Skeletal muscle tissue (tissue), 4 donors: ENCODE measurements around the gene MLLT6. TPM values are rescaled to one million over a fixed set of nuclear protein-coding genes. Genes with fewer than 3 reads are reported as not detected.
A peak's percentile ranks its signal among the peaks of the same experiment; 100 is the strongest.

Experiments
- H3K27ac ChIP-seq: one replicate; pipeline ENCODE4 v1.7.0; 2013; ENCODE audit warnings: mild to moderate bottlenecking, low read depth, low read length, inconsistent platforms
- H3K27me3 ChIP-seq, 3 donors: one replicate each; pipeline ENCODE4 v1.7.0; 2013; ENCODE audit warnings: low read length in 3 of 3; ENCODE audit not compliant: control insufficient read depth in 3 of 3, insufficient read depth in 3 of 3
- H3K36me3 ChIP-seq, 3 donors: one replicate each; pipeline ENCODE4 v1.7.0; 2013; ENCODE audit warnings: low read length in 3 of 3; ENCODE audit not compliant: control insufficient read depth in 3 of 3, insufficient read depth in 3 of 3
- H3K4me1 ChIP-seq, 3 donors: one replicate each; pipeline ENCODE4 v1.7.0; 2013; ENCODE audit warnings: low read length in 3 of 3, mild to moderate bottlenecking in 3 of 3; ENCODE audit not compliant: control insufficient read depth in 3 of 3, insufficient read depth in 3 of 3
- H3K4me3 ChIP-seq, 3 donors: one replicate each; pipeline ENCODE4 v1.7.0; 2013; ENCODE audit warnings: low read length in 3 of 3
- H3K9ac ChIP-seq, 3 donors: one replicate each; pipeline ENCODE4 v1.7.0; 2013; ENCODE audit warnings: low read length in 3 of 3, mild to moderate bottlenecking in 3 of 3, moderate library complexity in 2 of 3, low read depth in 1 of 3
- H3K9me3 ChIP-seq, 3 donors: one replicate each; pipeline ENCODE4 v1.7.0; 2013; ENCODE audit warnings: low read length in 3 of 3; ENCODE audit not compliant: control insufficient read depth in 3 of 3
- total RNA-seq: library from RNA; depleted of rRNA; stranded (reverse); fragments of >200 nt; gene quantifications from one replicate; pipeline ENCODE4 v1.2.3, GENCODE V29; 2014
- donor health status: Osteomylitis.

MLLT6 gene
- total RNA-seq, 1 donor from 2014 or later = 16.2 TPM

- Histone ChIP-seq H3K36me3 (peaks cover 71 to 77% (median 73%) of the 10 kb centered on the region in 3 donors), H3K27ac (no peak overlapping the region), H3K27me3 (no peaks in the 10 kb centered on the region), H3K4me3 (no peak overlapping the region), H3K4me1 (peaks cover 18 to 30% (median 23%) of the 10 kb centered on the region in 3 donors), H3K9me3 (no peaks in the 10 kb centered on the region), H3K9ac (no peak overlapping the region)
Observed at GRCh38 chr17:38715216-38715943, 10.3 kb downstream of the MLLT6 start.

- Histone ChIP-seq H3K27ac (no peak overlapping the region), H3K4me1 (peaks cover 8 to 19% (median 12%) of the 10 kb centered on the region in 3 donors), H3K9ac (no peak overlapping the region), H3K27me3 (no peaks in the 10 kb centered on the region), H3K9me3 (no peaks in the 10 kb centered on the region), H3K36me3 (peaks cover 80 to 83% (median 82%) of the 10 kb centered on the region in 3 donors), H3K4me3 (no peak overlapping the region)
Observed at GRCh38 chr17:38716368-38717005, 11.4 kb downstream of the MLLT6 start.

- H3K4me3 ChIP-seq = no peak overlapping the region
- H3K36me3 ChIP-seq = peaks cover 77 to 82% (median 80%) of the 10 kb centered on the region in 3 donors
- H3K27ac ChIP-seq = no peak overlapping the region
- no peak overlapping the region for H3K9ac ChIP-seq
- H3K27me3 ChIP-seq = no peaks in the 10 kb centered on the region
- peaks cover under 1 to 12% (median 5%) of the 10 kb centered on the region in 3 donors for H3K4me1 ChIP-seq
- no peaks in the 10 kb centered on the region for H3K9me3 ChIP-seq
Observed at GRCh38 chr17:38717139-38717745, 12.2 kb downstream of the MLLT6 start.

- H3K9ac ChIP-seq = no peak overlapping the region
- no peaks in the 10 kb centered on the region for H3K9me3 ChIP-seq
- H3K4me1 ChIP-seq = no peaks in the 10 kb centered on the region
- H3K36me3 ChIP-seq = peaks cover 65 to 69% (median 66%) of the 10 kb centered on the region in 3 donors
- no peaks in the 10 kb centered on the region for H3K27me3 ChIP-seq
- no peak overlapping the region for H3K4me3 ChIP-seq
- H3K27ac ChIP-seq = no peak overlapping the region
Observed at GRCh38 chr17:38719289-38719942, 14.3 kb downstream of the MLLT6 start.

- H3K4me1 ChIP-seq = no peaks in the 10 kb centered on the region
- H3K9me3 ChIP-seq = no peaks in the 10 kb centered on the region
- no peak overlapping the region for H3K9ac ChIP-seq
- H3K4me3 ChIP-seq = no peak overlapping the region
- H3K27me3 ChIP-seq = no peaks in the 10 kb centered on the region
- no peak overlapping the region for H3K27ac ChIP-seq
- H3K36me3 ChIP-seq = peaks cover 62 to 69% (median 65%) of the 10 kb centered on the region in 3 donors
Observed at GRCh38 chr17:38719943-38720641, 15.0 kb downstream of the MLLT6 start.

- peaks cover 56 to 61% (median 60%) of the 10 kb centered on the region in 3 donors for H3K36me3 ChIP-seq
Observed at GRCh38 chr17:38720941-38721340, 15.9 kb downstream of the MLLT6 start.

GRCh38 chr17:38721802-38722201 lies 16.7 kb downstream of the MLLT6 start:
- H3K4me3 ChIP-seq = no peak overlapping the region
- H3K27ac ChIP-seq = no peak overlapping the region
- H3K9ac ChIP-seq = no peak overlapping the region
- peaks cover 51 to 54% (median 51%) of the 10 kb centered on the region in 3 donors for H3K36me3 ChIP-seq
- H3K27me3 ChIP-seq = no peaks in the 10 kb centered on the region
- H3K9me3 ChIP-seq = no peaks in the 10 kb centered on the region
- H3K4me1 ChIP-seq = no peaks in the 10 kb centered on the region

More at GRCh38 chr17:38720941-38721340, 15.9 kb downstream of the MLLT6 start:
- Histone ChIP-seq H3K4me3 (no peak overlapping the region), H3K9ac (no peak overlapping the region), H3K9me3 (no peaks in the 10 kb centered on the region), H3K27ac (no peak overlapping the region), H3K27me3 (no peaks in the 10 kb centered on the region), H3K4me1 (no peaks in the 10 kb centered on the region)

GRCh38 chr17:38724337-38724988 lies 19.4 kb downstream of the MLLT6 start:
- Histone ChIP-seq H3K4me1 (peaks cover 0 to 12% (median 0%) of the 10 kb centered on the region in 3 donors), H3K36me3 (peaks cover 29 to 38% (median 33%) of the 10 kb centered on the region in 3 donors), H3K27ac (no peak overlapping the region), H3K9ac (peak overlapping the region in 1 of 3 donors; percentile 6), H3K4me3 (no peak overlapping the region), H3K9me3 (no peaks in the 10 kb centered on the region), H3K27me3 (no peaks in the 10 kb centered on the region)

- no peaks in the 10 kb centered on the region for H3K27me3 ChIP-seq
- H3K4me1 ChIP-seq = peaks cover 0 to 16% (median 0%) of the 10 kb centered on the region in 3 donors
- no peak overlapping the region for H3K9ac ChIP-seq
- no peak overlapping the region for H3K27ac ChIP-seq
- peaks cover 29 to 33% (median 32%) of the 10 kb centered on the region in 3 donors for H3K36me3 ChIP-seq
- H3K9me3 ChIP-seq = no peaks in the 10 kb centered on the region
- no peak overlapping the region for H3K4me3 ChIP-seq
Observed at GRCh38 chr17:38725066-38725465, 20.0 kb downstream of the MLLT6 start.
